Activated CD4-positive, alpha-beta T cell treated with anti-CD3 and anti-CD28 coated beads, Interleukin-2, amount 50 U/mL, for 4 hours (primary cell): ENCODE results near the gene HK1.

ENCODE experiments used
- DNase-seq, 2 experiments: peaks; one replicate each; pipeline ENCODE4 v3.0.0-alpha.2; 2020

HK1 gene

DNA sequence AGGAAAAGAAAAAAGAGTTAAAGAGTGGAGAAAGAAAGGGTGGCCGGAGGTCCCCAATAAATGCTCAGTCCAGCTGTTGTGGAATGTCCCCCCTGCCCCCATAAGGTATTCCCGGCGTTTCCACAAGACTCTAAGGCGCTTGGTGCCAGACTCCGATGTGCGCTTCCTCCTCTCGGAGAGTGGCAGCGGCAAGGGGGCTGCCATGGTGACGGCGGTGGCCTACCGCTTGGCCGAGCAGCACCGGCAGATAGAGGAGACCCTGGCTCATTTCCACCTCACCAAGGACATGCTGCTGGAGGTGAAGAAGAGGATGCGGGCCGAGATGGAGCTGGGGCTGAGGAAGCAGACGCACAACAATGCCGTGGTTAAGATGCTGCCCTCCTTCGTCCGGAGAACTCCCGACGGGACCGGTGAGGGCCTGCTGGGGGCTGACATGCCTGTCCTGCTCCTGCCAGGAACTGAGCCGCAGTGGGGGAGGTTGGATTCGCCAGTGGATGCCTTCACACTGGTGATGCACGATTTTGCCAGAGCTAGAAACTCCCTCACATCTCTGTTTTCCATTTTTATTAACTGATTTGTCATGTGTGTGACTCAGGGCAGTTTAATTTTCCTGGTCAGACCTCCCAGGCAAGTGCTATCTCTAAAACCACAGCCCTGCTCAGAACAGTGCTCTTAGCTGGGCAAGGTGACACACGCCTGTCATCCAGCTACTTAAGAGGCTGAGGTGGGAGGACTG is 104.3 kb downstream of the HK1 start:
- no peak for DNase-seq

GRCh38 chr10:69383558-69383957 is 105.3 kb downstream of the HK1 start:
- no peak for DNase-seq

GRCh38 chr10:69384320-69384719 is 106.0 kb downstream of the HK1 start:
- no peak for DNase-seq

- DNase-seq: no peak
These were observed 107.4 kb downstream of the HK1 start for GRCh38 chr10:69385454-69386350.

GRCh38 chr10:69387500-69387899 is 109.2 kb downstream of the HK1 start:
- DNase-seq: no peak

DNA sequence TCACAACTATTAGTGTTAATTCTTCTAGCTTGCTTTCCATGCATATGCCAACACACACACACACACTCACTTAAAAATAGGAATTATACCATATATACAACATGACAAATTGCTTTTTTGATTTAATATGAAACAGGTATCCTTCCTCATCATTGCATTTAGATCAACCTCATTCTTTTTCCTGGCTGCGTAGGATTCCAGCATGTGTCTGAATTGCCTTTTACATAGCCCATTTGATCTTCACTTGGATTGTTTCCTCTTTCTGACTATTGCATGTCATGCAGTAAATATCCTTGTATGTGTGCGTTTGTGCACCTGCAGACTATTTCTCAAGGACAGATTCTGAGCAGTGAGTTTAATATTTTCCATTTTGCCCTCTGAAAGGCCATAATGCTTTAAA is 110.2 kb downstream of the HK1 start:
- DNase-seq: no peak

DNA sequence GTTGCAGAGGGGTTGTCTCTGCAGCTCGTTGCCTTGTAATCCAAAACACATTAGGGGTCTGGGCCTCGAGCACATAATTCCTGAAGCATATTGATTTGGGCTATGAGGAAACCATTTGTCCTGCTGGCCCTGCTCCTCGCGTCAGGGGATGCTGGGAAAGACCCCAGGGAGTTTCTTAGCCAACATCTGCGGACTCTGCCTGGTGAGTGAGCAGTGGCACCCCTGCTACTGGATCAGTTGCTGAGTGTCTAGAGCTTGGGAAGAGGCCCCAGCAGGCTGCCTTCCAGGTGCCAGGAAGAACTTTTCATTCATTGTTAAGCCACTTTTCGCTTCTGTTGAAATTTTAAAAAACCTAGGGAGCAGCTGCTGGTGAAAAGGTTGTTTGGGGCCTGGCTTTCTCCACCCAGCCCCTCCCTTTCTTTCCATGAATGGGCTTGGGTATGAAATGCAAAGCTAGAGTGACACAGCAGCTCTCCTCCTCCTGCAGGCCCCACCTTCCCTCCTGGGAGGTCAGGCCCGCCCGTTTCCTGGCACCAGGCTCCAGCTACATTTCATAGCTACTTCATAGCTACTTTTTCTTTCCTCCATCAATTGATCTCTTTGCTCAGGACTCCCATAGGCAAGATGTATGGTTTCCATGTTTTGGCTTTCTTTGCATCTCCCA is 111.7 kb downstream of the HK1 start:
- DNase-seq: no peak

DNA sequence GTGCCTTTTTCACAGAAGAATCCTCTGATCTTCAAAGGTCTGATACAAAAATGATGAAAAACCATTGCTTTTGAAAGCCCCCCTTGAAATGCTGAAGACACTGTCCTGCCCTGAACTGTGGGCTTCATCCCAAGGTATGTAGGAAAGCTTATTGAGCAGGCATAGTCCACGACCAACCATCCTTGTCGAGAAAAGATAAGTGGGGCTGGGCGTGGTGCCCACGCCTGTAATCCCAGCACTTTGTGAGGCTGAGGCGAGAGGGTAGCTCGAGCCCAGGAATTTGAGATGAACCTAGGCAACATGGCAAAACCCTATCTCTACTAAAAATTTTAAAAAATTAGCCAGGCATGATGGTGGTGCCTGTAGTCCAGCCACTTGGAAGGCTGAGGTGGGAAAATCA is 112.9 kb downstream of the HK1 start:
- no peak for DNase-seq

GRCh38 chr10:69392481-69393000 is 114.2 kb downstream of the HK1 start:
- DNase-seq: peak; percentile 74 to 75

DNA sequence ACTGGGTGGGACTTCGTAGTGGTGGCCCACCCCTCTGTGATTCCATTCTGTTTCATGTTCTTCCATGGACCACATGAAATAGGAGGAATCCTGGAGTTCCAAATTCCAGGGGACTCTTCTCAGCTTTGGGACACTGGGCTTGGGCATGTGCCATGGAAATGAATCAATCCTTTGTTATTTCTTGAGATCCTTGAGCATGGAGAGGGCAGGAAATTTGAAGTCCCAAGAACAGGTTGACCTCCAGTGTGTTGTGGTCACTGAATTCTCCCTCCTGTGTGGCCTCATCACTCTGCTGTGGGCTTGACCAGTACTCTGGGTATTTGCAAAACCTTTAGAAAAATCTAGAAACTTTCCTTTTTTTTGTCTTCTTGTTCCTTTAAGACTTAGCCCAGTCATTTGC is 115.7 kb downstream of the HK1 start:
- DNase-seq: no peak

DNA sequence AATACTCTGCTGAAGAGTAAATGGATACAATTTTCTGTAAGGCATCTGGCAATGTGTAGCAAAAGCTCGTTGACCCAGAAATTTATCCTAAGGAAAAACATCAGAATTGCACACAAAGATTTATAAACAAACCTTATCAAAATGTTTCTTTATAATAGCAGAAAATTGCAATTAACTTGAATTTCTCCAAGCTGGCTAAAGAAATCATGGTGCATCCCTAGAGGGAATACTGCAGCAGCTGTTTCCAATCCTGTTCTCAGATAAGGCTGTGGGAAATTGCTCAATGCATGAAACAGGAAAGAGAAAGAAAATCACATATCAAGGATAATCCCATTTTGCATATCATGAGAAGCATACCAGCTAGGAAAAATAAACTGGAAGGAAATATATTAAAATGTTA is 119.7 kb downstream of the HK1 start:
- no peak for DNase-seq

DNA sequence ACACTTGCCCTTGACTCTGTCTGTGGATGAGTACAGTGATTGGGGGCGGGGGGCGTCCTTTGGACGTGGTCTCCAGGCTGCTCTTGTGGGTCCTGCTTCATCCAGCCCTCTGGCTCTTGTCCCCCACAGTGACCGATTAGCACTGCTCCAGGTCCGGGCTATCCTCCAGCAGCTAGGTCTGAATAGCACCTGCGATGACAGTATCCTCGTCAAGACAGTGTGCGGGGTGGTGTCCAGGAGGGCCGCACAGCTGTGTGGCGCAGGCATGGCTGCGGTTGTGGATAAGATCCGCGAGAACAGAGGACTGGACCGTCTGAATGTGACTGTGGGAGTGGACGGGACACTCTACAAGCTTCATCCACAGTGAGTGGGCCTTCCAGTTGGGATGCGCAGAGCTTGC is 120.2 kb downstream of the HK1 start:
- no peak for DNase-seq

- DNase-seq: no peak
These were observed 122.6 kb downstream of the HK1 start for GRCh38 chr10:69400936-69401335.

- DNase-seq: no peak
These were observed 123.1 kb downstream of the HK1 start for GRCh38 chr10:69401416-69401815.

GRCh38 chr10:69402386-69402785 is 124.1 kb downstream of the HK1 start:
- DNase-seq: no peak

DNA sequence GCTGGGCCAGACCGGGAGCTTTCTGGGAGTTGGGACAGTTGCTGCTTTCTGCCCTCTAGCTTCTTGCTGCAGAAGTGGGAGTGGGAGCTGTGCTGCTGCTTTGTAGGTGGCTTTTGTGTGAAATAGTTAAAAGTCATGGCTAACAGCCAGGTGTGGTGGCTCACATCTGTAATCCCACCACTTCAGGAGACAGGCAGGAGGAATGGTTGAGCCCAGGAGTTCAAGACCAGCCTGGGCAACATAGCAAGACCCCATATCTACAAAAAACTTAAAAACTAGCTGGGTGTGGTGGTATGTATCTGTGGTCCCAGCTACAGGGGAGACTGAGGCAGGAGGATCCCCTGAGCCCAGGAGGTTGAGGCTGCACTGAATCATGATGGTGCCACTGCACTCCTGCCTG is 124.8 kb downstream of the HK1 start:
- DNase-seq: no peak

- no peak for DNase-seq
These were observed 125.2 kb downstream of the HK1 start for GRCh38 chr10:69403519-69403918.

DNA sequence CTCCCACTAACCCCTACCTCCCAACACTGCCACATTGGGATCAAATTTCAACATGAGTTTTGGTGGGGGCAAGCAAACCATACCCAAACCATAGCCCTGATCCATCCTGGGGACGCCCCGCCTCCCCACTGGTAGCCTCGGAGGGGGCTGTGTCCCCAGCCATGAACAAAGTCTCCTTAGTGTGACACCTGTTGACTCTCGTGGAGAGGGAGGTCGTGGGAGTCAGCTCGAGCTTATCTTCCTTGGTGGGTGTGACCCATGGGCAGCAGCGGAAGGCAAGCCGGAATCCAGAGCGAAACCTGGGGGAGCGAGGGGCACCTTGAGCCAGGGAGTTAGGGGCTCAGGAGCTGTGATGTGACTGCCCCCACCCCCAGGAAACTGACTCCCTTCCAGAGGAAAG is 126.5 kb downstream of the HK1 start:
- no peak for DNase-seq

DNA sequence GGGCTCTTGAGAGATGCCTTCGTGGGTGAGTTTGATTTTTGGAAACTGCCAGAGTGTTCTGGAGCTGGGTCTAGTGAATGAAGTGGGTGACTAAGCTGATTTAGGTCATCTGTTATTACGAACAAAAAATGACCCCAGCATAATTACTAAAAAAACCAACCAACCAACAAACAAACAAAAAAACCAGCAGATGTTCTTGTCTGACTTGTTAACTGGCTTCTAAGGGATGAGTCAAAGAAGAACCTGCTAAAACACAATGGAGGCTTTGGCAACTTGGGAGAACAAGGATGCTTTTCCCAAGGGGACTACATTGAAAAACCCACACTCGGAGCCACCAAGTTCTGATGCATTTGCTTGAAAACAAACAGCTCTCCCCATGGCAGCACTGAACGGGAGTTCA is 126.9 kb downstream of the HK1 start:
- no peak for DNase-seq

- DNase-seq: no peak
These were observed 128.1 kb downstream of the HK1 start for GRCh38 chr10:69406302-69406811.

DNA sequence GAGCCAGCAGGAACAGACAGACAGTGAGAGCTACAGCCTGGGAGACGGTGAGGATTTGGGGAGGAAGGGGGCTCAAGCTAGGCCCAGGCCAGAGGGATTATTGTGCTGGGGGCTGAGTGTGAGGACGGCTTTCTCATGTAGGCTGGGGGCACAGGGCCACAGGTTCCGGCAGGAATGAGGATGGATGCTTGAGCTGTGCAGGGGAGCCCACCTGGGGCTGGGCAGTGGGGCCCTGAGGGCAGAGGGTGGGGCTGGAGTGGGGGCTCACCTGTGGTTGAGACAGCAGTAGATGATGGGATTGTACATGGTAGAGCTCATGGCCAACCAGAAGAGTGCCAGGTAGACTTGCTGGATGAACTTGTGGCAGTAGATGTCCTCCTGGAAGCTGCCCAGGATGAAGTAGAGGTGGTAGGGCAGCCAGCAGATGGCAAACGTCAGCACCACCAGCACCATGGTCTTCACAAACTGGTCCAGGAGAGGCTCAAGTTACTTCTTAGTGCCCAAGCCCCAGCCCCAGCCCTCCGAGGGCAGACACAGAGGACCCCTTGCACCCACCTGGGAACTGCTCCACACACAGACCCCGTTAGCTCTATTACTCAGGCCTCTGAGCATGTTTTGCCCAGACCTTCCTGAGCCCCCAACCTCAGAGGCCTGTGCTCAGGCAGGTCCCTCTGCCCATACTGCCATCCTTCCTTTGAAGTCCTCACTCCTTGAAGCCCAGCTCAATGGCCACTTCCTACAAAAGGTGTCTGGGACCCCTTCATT is 128.7 kb downstream of the HK1 start:
- no peak for DNase-seq

GRCh38 chr10:69407621-69408301 is 129.5 kb downstream of the HK1 start:
- no peak for DNase-seq
